ENCODE measurements around the gene DGKE.

Gene DGKE

DNA sequence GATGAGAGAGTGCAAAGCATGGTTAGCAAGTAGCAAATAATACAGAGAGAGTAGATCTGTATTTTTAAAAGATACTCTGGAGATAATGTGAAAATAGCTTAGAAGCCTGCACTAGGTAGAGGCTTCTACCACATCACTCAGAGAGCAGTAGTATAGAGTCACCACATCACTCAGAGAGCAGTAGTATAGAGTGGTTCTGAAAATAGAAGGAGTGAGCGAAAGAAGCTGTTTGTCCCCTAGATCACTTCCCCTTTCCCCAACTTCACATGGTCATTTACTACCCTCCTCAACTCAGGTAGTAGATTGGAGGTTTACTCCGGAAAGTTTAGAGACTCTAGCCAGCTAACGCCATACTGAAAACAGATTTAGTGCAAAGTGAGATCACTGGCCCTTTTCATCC lies 17.1 kb downstream of the DGKE start:
- no peak for DNase-seq

DNA sequence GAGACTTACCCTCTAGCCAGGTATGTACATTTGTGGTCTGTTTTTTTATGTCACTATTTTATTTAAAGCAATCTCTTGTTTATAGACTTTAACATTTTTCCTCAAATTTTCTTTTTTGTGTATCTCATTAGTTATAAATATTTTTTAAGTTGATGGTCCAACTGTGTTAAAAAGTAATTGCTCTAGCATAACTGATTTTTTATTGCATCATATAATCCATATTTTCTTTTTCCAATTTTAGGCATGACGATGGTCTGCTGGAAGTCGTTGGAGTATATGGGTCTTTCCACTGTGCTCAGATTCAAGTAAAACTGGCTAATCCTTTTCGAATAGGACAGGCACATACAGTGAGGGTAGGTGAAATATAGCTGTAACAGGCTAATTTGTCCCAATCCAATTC lies 27.9 kb downstream of the DGKE start:
- DNase-seq = no peak

DNA sequence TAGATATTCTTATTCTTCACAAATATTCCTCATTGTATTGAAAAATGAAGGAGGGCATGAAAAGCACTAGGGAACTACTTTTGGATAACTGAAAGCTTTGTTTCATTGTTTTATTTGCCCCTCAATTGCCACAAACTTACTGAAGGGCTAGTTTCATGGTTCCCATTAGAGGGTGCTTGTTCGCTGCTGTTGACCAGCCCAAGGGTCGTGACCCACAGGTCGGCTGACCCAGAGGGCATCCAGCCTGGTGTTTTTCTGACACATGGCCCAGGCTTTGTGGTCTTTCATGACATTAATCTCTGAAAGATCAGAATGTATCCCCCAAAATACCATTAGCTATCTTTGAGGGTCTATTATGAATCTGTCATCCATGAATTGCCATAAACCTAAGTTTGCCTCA lies 30.0 kb downstream of the DGKE start:
- no peak for DNase-seq

DNA sequence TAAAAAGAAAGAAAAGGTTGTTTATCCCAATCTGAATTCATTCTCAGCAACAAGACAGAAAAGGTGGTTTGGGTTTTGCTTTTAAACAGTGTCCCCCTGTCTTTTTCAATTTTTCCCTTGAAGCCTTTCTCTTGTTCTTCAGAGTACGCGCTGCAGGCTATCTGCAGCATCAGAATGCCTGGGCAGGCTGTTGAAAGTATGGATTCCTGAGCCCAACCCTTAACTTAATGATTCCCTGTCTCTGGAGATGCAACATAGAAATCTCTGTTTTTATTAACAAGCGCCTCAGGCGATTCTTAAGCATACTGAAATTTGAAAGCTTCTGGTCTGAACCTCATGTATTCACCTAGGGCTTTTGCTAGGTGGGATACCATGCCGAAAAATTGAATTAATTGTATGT lies 32.1 kb downstream of the DGKE start:
- no peak for DNase-seq

DNA sequence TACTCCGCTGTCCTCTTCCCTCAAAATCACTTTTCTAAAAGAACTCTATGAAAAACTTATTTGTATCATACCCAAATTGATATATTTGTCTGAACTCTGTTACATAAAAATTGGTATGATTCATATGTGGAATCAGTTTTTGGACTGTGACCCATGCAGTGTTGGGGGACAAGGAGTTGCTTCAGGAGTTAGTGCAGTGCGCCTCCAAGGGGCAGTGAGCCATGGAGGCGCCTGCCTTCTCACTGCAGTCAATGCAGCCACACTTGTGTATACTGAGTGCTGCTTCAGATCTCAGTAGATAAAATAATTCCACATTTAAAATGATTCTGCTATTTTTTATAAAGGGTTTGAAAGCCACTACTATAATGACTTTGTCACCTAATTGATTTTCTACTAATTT lies 32.5 kb downstream of the DGKE start:
- DNase-seq = no peak

DNA sequence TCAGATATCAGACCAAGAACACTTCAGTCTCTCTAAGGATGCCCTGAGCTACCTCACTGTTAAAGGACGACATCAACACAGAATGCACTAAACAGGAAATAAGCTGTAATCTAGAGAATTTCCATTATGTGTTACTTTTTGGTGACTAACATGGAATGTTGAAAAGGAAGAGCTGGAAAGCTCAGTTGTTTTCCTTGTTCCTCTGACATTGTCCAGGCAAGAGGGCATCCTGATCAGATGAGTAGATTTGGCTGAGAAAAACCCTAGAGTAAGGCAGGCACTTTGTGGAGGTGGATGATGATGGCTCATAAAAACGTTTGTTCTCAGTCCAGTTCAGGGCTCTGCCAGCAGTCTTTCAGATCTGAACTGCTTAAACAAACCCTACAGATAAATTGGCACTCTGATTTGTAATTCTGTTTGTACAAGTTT lies 34.0 kb downstream of the DGKE start:
- no peak for DNase-seq

DNA sequence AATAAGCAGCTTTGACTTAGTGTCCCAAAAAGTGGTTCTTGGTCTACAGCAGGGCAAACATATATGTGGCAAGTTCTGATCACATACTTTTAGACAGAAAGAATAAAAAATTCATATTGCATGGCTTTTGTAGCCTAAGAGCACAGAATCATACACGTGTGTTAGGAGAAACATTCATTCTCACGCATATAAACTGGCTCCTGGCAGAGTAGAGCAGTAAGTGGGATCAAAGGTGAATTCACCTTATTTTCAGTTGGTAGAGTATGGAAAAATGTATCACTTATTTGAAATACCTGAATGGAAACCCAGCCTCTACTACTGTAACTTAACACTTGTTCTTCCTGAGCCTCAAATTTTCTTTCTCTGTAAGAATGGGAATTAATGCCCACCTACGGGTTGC lies 34.8 kb downstream of the DGKE start:
- DNase-seq = no peak

DNA sequence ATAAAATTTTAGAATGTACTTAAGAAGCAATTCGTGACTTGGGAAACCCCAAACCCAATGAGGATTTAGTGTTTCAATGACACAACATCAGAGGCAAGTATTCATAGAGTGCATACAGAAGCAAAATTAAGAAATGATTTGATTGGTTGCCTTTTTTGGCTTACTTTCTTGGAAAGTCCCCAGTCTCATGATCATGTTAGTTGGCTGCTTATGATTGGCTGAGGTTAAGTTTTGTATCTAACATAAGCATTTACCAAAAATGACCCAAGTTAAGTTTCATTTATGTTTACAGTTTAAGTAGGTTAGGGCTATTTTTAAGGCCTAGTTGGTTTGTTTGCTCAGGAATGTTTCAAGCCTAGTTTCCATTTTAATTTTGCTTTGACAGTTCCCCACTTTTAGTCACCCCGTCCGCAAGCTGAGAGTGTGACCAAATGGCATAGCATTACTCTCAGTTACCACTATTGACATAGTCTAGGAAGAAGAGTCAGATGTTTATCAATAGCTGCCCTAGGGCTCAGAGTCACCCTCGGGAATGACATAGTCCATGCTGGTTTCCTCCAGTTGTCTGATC lies 36.2 kb downstream of the DGKE start:
- no peak for DNase-seq

DNA sequence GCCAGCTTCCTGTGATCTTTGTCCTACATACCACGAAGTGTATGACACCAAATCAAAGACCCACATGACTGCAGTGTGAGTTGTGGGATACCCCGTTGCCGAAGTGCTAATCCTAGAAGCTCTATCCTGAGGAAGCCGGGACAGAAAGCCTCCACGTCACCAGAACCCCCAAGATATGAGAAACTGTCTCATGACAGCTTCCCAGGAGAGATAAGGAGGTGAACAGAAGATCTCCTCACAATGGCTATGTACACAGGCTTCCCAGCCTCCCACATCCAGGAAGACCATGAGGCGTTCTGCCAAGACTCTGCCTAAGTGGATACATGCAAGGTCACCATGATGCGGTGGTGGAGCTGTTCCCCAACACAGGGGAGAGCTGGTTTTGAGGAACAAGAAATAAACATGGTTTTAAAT lies 42.8 kb downstream of the DGKE start:
- DNase-seq = no peak

DNA sequence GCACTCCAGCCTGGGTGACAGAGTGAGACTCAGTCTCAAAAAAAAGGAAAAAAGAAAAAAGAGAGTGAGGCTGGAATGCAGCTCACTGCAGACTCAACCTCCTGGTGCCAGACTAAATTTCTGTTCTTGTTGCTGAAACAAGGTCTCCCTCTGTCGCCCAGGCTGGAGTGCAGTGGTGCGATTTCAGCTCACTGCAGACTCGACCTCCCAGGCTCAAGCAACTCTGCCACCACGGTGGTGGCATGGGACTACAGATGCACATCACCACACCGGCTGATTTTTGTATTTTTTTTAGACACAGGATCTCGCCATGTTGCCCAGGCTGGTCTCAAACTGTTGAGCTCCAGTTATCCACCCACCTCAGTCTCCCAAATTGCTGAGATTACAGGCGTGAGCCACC lies 45.3 kb downstream of the DGKE start:
- DNase-seq = no peak

DNA sequence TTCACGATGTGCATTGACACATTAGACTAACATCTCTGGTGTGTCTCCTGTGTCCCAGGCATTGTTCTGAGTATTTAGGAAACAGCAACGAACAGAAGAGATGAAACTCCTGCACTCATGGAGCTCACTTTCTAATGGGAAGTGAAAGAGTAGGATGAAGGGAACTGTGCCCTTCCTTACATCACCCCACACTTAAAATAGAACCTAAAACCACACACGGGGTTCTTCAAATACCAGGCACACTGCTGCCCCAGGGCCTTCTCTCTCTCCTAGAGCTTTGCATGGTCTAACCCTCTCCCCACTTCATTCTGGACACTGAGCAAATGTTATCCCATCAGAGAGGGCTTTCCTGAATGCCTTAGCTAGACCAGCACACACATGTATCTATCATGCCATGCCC lies 46.2 kb downstream of the DGKE start:
- DNase-seq = no peak

DNA sequence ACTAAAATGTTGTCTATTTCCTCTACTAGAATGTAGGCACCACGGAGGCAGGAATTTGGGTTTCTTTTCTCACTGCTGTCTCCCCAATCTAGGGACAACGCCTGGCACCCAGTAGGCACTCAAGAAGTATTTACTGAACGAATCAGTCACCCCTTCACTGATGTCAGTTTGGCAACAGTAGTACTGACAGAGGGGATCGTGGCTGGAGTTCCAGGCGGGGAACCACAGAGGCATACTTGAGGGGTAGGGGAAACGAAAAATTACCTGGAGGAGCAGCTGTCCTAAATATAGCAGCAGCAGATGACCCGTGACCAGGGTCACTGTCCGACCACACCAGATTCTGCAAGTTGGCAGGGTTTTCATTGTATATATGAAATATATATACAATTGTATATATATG lies 46.6 kb downstream of the DGKE start:
- DNase-seq = no peak

DNA sequence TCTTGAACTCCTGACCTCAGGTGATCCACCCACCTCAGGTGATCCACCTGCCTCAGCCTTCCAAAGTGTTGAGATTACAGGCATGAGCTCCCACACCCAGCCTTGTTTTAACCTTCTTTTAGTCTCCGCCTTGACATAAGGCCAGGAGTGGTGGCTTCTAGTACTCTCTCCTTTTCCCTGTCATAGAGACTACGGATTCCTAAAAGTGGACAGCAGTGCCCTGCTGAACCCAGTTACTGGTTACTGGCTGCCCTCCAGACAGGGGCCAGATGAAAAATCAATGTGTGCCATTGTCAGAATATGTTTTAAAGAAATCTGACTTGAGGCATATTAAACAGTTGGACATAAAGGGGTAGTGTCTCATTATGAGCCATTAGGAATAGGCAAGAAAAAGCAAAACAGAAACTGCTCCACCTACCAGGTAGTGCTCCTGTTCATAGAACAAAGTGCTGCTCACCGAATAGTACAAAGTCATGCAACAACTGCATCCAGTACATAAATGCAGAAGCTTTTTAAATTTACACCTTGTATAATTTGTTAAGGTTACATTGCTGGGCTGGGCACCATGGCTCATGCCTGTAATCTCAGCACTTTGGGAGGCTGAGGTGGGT lies 47.8 kb downstream of the DGKE start:
- DNase-seq = no peak

DNA sequence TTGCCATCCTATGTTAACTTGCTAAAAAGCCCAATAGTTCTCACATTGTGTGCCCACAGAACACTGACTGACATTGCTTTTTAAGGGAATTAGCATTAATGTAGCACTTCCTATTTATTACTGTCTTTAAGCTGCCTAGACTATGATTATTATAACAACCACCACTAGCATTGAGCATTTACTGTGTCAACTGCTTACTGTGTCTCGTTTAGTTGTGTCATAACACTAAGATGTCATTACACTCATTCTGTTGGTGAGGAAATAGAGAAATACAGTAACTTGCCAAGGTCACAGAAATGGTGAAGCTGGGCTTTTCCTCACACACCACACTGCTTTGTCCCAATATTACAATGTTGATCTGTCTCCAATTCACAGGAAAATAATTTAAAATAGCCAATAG lies 49.7 kb downstream of the DGKE start:
- DNase-seq = no peak

DNA sequence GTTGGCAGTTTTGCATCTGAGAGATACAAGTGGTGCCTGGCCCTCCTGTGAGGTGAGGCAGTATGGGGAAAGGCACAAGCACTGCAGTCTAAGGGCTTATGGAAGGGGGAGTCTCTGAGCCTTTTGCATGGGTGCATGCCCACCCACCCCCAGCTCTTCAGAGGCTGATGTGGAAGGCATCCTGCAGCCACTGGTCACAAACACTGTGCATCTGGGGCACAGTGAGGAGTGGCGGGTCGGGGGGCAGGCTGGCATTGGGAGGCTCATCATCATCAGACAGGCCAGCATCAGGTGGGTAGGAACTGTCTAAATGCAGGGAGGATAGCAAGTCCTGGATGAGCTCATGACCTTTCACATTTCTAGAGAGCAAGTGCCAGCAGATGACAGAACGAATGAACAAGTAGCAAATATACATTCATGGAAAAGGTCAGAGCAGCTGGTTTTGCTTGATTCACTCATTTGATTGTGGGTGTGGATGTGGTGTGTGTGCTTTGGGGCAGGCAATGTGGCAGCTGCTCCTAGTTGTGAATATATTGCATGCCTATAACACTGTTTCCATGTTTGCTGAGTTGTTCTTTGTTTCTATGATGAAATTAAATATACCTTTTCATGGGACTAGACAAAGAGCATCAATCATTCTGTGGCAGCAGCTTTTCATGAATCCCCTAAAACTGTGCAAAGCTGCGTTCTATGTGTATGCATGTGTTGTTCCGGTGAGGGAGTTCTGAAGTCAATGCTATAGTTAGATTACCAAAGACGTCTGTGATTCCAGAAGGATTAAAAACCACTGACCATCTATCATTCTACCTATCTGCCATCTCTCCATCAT lies 50.7 kb downstream of the DGKE start:
- DNase-seq = no peak

DNA sequence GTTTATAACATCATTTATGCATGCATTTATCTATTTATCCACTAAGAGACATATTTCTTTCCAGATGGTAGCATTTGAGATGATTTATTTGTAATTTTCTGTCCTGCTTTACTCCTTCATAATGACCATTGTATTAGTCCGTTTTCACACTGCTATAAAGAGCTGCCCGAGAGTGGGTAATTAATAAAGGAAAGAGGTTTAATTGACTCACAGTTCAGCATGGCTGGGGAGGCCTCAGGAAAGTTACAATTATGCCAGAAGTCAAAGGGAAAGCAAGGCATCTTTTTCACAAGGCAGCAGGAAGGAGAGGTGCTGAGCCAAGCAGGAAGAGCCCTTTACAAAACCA lies 51.3 kb downstream of the DGKE start:
- DNase-seq = no peak

DNA sequence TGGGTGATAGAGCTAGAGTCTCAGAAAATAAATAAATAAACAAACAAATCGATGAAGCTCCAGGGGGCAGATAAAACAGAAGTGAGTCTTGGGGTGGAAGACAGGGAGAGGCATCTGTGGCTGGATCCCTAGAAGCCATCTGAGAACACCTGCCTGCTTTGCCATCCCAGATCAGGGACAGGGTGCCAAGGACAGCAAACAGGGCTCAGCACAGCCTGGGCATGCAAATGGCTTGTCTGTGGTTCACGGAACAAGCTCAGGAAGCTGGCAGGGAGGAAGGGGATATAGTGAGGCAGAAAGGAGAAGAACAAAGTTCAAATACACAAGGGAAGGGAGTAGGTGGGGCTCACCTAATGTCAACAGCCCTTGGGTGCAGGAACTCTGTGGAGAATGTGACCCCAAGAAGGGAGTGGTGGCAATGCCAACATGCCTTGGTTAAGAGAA lies 52.4 kb downstream of the DGKE start:
- no peak for DNase-seq

DNA sequence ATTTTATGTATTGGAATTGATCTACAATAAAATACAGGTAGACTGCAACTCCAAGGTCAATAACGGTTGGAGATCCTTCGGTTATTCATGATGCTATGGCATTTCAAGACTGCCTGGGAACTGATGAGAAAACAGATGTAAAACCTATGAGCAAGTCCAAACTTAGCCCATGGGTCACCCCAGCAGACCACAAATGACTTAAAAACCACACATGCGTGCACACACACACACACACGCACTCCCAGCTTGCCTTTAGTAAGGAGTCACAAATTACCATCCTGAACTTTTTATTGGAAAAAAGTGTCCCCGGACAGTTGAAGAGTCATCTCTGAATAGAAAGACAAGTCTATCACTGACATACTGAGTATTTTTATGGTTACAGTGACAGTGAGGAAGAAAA lies 53.2 kb downstream of the DGKE start:
- no peak for DNase-seq

DNA sequence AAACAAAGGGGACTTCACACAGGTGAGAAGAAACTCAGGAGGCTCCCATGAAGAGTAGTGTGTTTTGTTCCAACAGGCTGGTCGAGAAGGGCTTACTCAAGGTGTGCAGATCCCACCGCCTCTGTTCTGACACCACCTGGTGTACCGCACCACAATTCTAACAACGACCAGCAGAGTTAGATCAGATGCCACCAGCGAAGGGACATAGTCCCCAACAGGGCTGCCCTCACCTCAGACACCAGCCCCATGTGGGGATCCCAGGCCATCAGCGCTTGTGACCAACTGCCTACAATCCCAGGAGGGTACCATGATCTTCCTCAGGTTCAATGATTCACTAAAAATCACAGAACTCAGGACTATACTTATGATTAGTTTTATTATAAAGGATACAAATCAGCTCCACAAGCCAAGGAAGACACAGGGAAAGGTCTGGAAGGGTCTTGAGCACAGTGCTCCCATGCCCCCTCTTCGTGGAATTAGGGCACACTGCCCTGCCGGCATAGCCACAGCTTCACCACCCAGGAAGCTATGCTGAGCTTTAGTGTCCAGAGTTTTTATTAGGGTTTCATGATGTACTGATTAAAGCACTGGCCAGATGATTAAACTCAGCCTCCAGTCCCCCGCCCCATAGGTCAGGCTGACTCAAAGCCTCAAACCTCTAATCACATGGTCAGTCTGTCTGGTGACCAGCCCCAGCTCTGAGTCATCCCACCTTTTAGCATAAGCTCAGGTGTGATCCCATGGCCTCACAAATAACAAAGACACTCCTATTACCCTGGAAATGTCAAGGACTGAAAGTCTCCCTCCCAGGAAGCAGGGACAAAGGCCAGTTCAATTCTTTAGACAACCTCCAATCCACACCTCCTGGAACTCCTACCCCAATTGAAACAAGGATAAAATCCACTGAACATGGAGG lies 53.9 kb downstream of the DGKE start:
- no peak for DNase-seq

DNA sequence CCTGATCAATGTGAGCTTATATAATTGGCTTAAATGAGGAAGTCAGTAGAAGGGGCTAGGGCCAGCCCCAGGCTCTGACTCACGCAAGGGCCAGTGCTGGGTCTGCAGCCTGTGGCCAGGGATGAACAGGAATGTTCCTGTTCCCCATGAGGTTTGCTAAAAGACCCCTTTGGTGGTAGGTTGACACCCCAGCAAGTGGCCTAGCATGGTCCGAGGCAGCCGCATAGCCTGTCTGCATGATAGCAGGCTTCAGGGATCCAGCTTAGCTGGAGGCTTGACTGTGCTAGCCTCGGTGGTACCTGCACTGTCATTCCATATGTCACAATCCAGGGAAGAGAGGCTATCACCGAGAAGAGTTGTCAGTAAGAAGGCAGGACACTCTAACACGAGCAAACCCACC lies 56.4 kb downstream of the DGKE start:
- DNase-seq = no peak

DNA sequence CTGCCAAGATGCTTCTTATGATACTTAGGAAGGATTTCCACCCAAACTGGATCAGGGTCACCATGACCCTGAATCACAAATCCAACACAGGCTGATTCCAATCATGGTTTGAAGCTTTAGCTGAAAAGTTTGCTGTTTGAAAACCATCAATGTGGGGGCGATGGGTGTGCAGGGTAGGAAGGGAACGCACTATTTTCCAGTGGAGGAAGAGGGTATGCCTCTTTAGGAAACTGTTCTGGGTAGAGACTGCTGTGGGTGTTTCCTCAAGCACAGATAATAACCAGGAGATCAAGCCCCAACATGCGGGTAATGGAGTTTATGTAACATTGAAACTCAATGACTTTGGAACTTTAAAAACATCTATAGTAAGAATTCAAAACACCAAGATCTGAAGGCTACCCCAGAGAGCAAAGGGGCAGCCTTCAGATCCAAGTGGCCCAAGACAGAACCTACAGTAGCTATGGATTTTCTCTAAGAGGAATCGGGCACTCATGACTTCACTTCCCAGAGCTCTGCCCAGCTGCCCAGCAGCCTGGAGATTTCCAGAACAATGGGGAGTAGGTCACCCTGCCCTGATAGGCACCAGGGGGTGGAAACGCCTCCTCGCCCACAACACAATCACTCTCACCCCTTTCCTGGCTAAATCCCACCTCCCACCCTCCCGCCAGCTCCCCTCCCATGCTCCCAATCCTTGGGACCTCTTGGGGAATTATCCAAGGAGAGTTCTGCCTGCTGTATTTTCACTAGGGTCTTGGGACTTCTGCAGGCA lies 57.1 kb downstream of the DGKE start:
- DNase-seq = no peak

DNA sequence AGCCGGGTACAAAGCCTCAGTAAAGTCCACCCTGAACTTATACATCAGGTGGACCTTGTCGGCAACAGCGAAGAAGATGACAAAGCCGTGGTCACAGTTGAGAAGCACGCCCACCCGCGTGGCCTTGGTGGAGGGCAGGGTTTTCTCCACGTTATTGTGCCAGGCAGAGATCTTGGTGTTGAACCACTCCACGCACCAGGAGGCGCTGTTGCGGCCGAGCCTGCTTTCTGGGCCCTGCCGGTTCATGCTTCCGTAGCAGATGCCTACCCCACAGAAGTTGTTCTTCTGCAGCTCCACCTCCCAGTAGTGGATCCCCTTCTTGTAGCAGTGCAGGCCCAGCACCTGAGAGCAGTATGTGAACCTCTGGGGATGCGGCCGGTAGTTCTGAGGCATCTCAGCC lies 57.8 kb downstream of the DGKE start:
- DNase-seq = no peak

DNA sequence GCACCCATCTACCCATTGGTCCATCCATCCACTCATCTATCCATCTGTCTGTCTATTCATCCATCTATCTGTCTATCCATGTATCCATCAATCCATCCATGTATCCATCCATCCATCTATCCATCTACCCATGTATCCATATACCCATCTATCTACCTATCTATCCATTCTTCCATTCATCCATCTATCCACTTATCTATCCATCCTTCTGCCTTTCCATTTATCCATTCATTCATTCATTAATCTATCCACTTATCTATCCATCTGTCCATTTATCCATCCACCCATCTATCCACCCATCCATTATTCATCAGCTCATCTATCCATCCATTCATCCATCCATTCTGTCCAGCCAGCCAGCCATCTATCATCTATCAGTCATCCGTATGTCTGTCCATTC lies 58.4 kb downstream of the DGKE start:
- DNase-seq = no peak

Measured in NCI-H524 treated with DMSO at 0.1 percent for 48 hours (cell line).